ENCODE data around the gene OR52A1.

DNA sequence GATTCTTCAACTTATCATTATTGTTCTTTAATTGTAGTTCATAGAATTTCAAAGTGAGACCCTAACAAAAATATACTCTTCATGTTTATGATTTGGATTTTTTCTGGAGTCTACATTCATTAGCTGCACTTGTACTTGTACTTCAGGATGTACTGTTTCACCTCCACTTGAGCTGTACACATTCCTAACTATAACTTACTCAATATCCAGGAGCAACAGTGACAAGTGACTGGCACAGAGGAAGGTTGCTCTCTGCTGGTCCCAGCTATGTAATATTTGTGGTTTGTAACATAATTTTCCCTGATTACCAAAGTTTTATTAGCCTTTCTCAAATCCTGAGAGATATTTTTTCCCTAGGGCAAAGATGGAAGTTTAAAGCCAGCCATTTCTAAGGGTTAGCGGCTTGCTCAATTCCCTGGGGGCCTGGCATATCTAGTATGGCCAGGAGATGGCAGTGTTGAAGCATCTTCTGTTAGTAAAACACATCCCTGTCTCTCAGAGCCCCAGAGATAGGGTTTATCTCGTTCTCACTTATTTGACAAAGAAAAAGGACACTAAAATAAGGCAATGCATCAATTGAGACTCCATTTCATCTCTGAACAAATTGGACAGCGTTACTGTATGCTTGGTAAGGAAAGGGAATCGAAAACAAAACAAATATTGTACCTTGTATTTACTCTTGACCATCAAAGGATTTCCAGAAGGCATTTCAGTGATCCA lies 30.6 kb downstream of the OR52A1 start:
- TF ChIP-seq POLR2AphosphoS5 (IDR thresholded peaks at IDR 0.05; ENCODE audit: low read depth, low read length) (no peak), CTCF (IDR thresholded peaks at IDR 0.05) (peak; percentile 94)
